CD4-positive, alpha-beta T cell treated with Interleukin-6 at 100 ng/mL for 8 hours (primary cell): ENCODE measurements around the gene FOXP3.

Source experiments
- DNase-seq: peaks from one replicate; pipeline ENCODE4 v3.0.0-alpha.2; 2020; ENCODE audit warnings: mixed read lengths, low spot score

The FOXP3 gene

GRCh38 chrX:49214996-49215526, 49.4 kb downstream of the FOXP3 start:
- no peak for DNase-seq

- no peak for DNase-seq
Observed at GRCh38 chrX:49214416-49214815, 50.1 kb downstream of the FOXP3 start.

- no peak for DNase-seq
Observed at GRCh38 chrX:49212861-49213260, 51.6 kb downstream of the FOXP3 start.

- no peak for DNase-seq
Observed at GRCh38 chrX:49212209-49212608, 52.3 kb downstream of the FOXP3 start.

- no peak for DNase-seq
Observed at GRCh38 chrX:49211074-49211473, 53.4 kb downstream of the FOXP3 start.

- no peak for DNase-seq
Observed at GRCh38 chrX:49210406-49210805, 54.1 kb downstream of the FOXP3 start.

- no peak for DNase-seq
Observed at GRCh38 chrX:49209434-49210251, 54.9 kb downstream of the FOXP3 start.

GRCh38 chrX:49208399-49208798, 56.1 kb downstream of the FOXP3 start:
- DNase-seq = no peak

GRCh38 chrX:49206543-49206942, 58.0 kb downstream of the FOXP3 start:
- DNase-seq = no peak

- DNase-seq = no peak
Observed at GRCh38 chrX:49205443-49205842, 59.1 kb downstream of the FOXP3 start.

- no peak for DNase-seq
Observed at GRCh38 chrX:49204709-49205108, 59.8 kb downstream of the FOXP3 start.

- DNase-seq = no peak
Observed at GRCh38 chrX:49204017-49204416, 60.5 kb downstream of the FOXP3 start.

- DNase-seq = no peak
Observed at GRCh38 chrX:49203536-49203935, 61.0 kb downstream of the FOXP3 start.

- DNase-seq = no peak
Observed at GRCh38 chrX:49202022-49202421, 62.5 kb downstream of the FOXP3 start.
